HL-60 (cell line): ENCODE results near the gene KIAA0586.

Source experiments
- CTCF ChIP-seq: IDR thresholded peaks from one replicate; pipeline ENCODE4 v1.5.1; 2011; ENCODE audit warnings: low read length, control low read depth, inconsistent platforms; ENCODE audit not compliant: insufficient read depth
- POLR2AphosphoS5 ChIP-seq: IDR thresholded peaks from 2 replicates; pipeline ENCODE4 v1.6.1; 2012; ENCODE audit warnings: low read depth

- TF ChIP-seq POLR2AphosphoS5 (no peak), CTCF (no peak)
These were observed 32.0 kb upstream of the KIAA0586 start for GRCh38 chr14:58395562-58395811.
